B cell (primary cell): Measurements from ENCODE around the gene ADGRL2. TPM values are rescaled to one million over a fixed set of nuclear protein-coding genes. Genes with fewer than 3 reads are reported as not detected.

ENCODE experiments used
- ATAC-seq: fragments of 200-7000 bp; cut with Tn5 transposase; one replicate; pipeline ENCODE4 v1.10.0; 2021; ENCODE audit warnings: low read depth, mild to moderate bottlenecking, moderate number of reproducible peaks, moderate library complexity
- CTCF ChIA-PET: fragments of 350-600 bp; sonication (Branson Sonifier 250); formaldehyde crosslinking; loops from one replicate; lab custom pipeline; 2021; ENCODE audit warnings: antibody characterized with exemption, inconsistent platforms; lab: Charles Lee
- POLR2A ChIA-PET: fragments of 350-600 bp; sonication (Branson Sonifier 250); formaldehyde crosslinking; loops from one replicate; lab custom pipeline; 2021; ENCODE audit warnings: antibody characterized with exemption; lab: Charles Lee
- DNase-seq: peaks from one replicate; pipeline ENCODE4 v3.0.0; 2013
- H2AFZ ChIP-seq: 2 replicates; pipeline ENCODE4 v1.6.1; 2012; ENCODE audit warnings: mild to moderate bottlenecking, low read depth, low read length; ENCODE audit not compliant: insufficient read depth, poor library complexity, severe bottlenecking
- H3K27ac ChIP-seq, 2 donors: 1 replicate in 1 of 2; 2 replicates in 1 of 2; pipeline ENCODE4 v1.5.1; 2012 to 2013; ENCODE audit warnings: low read length in 2 of 2, mild to moderate bottlenecking in 2 of 2, moderate library complexity in 1 of 2
- H3K27me3 ChIP-seq, 4 experiments: fragments of 200-600 bp in 1 of 4; sonication (generic) in 1 of 4; replicated peaks in 1 of 4; 1 replicate in 2 of 4; 2 replicates in 2 of 4; pipeline versions ENCODE4 v1.6.1 to v1.7.0; 2013 to 2016; ENCODE audit warnings: low read length in 3 of 4, mild to moderate bottlenecking in 2 of 4, mixed read lengths in 1 of 4, moderate library complexity in 1 of 4; ENCODE audit not compliant: insufficient read depth in 4 of 4, control insufficient read depth in 3 of 4; ENCODE audit errors: control extremely low read depth in 1 of 4
- H3K36me3 ChIP-seq, 2 experiments: replicated peaks in 1 of 2; 1 replicate in 1 of 2; 2 replicates in 1 of 2; pipeline versions ENCODE4 v1.6.1 to v1.7.1; 2013; ENCODE audit warnings: low read length in 1 of 2; ENCODE audit not compliant: insufficient read depth in 2 of 2, control insufficient read depth in 1 of 2; ENCODE audit errors: control extremely low read depth in 1 of 2, extremely low read depth in 1 of 2
- H3K4me1 ChIP-seq, 2 donors: fragments of 200-600 bp in 1 of 2; sonication (generic) in 1 of 2; 1 replicate in 1 of 2; 2 replicates in 1 of 2; pipeline versions ENCODE4 v1.5.1 to v1.6.1; 2013 to 2017; ENCODE audit warnings: low read length in 2 of 2; ENCODE audit not compliant: control insufficient read depth in 2 of 2, insufficient read depth in 2 of 2
- H3K4me2 ChIP-seq: replicated peaks from 2 replicates; pipeline ENCODE3; 2012; ENCODE audit warnings: mild to moderate bottlenecking, low read depth, low read length; ENCODE audit not compliant: poor library complexity, severe bottlenecking
- H3K4me3 ChIP-seq, 5 experiments: fragments of 200-600 bp in 1 of 5; sonication (generic) in 1 of 5; 1 replicate in 3 of 5; 2 replicates in 2 of 5; pipeline versions ENCODE4 v1.5.1 to v1.7.0; 2011 to 2016; ENCODE audit warnings: low read length in 4 of 5, mild to moderate bottlenecking in 4 of 5, low read depth in 2 of 5, control low read depth in 1 of 5, moderate library complexity in 1 of 5; ENCODE audit not compliant: insufficient read depth in 1 of 5; ENCODE audit errors: control extremely low read depth in 1 of 5, extremely low read depth in 1 of 5
- H3K79me2 ChIP-seq: fragments of 200-600 bp; sonication (generic); one replicate; pipeline ENCODE4 v1.6.0; 2016; ENCODE audit warnings: low read length; ENCODE audit not compliant: control insufficient read depth, insufficient read depth
- H3K9ac ChIP-seq: fragments of 200-600 bp; sonication (generic); 2 replicates; pipeline ENCODE4 v1.6.1; 2017; ENCODE audit warnings: mild to moderate bottlenecking, low read length, moderate library complexity
- H3K9me3 ChIP-seq, 3 donors: one replicate each; pipeline versions ENCODE4 v1.6.1 to v1.7.1; 2013; ENCODE audit warnings: low read length in 2 of 3; ENCODE audit not compliant: control insufficient read depth in 2 of 3, insufficient read depth in 1 of 3; ENCODE audit errors: control extremely low read depth in 1 of 3
- H4K20me1 ChIP-seq: 2 replicates; pipeline ENCODE4 v1.6.0; 2012; ENCODE audit warnings: mild to moderate bottlenecking, low read length; ENCODE audit not compliant: insufficient read depth, control insufficient read depth, poor library complexity, severe bottlenecking
- H3K27ac Mint-ChIP-seq: one replicate; pipeline ENCODE4 v1.8.0; 2021; ENCODE audit warnings: mixed read lengths
- H3K27me3 Mint-ChIP-seq: one replicate; pipeline ENCODE4 v1.8.0; 2021; ENCODE audit warnings: mixed read lengths
- H3K4me1 Mint-ChIP-seq: one replicate; pipeline ENCODE4 v1.8.0; 2021; ENCODE audit warnings: mixed read lengths
- H3K4me3 Mint-ChIP-seq: one replicate; pipeline ENCODE4 v1.8.0; 2021; ENCODE audit warnings: mixed read lengths
- H3K9me3 Mint-ChIP-seq: one replicate; pipeline ENCODE4 v1.8.0; 2022; ENCODE audit warnings: mixed read lengths; ENCODE audit not compliant: insufficient read depth
- CTCF ChIP-seq: fragments of 200-600 bp; IDR thresholded peaks from one replicate; pipeline ENCODE4 v1.8.0; 2022; ENCODE audit warnings: antibody characterized with exemption, mild to moderate bottlenecking
- EZH2 ChIP-seq: IDR thresholded peaks from 2 replicates; pipeline ENCODE4 v1.6.1; 2012; ENCODE audit warnings: borderline replicate concordance, low read depth, mild to moderate bottlenecking, moderate library complexity, low read length; ENCODE audit not compliant: insufficient read depth, poor library complexity, severe bottlenecking
- WGBS: methylation state at CpG from one replicate; pipeline ENCODE4 v1.1.5; 2013; ENCODE audit warnings: missing lambda C conversion rate; ENCODE audit not compliant: insufficient coverage; 5-methylcytosine and 5-hydroxymethylcytosine counted together
- intact Hi-C: fragments of 100-400 bp; cut with micrococcal nuclease; formaldehyde crosslinking; loops from one replicate; pipeline ENCODE4 v1.10.0; 2022
- polyA plus RNA-seq: library from polyadenylated mRNA; depleted of rRNA; stranded (reverse); fragments of >200 nt; gene quantifications from 2 replicates; pipeline ENCODE4 v1.2.3, GENCODE V29; 2012
- total RNA-seq, 2 donors: library from RNA; stranded (reverse); fragments of 120-200 nt in 1 of 2; gene quantifications; 1 replicate in 1 of 2; 2 replicates in 1 of 2; pipeline versions ENCODE4 v1.2.3 to v1.2.4, GENCODE V29; 2013 to 2022

Gene ADGRL2
- total and polyA plus RNA-seq, 2 donors (not counting 1 experiment from before 2014, with no cell fraction given) = not detected

DNA sequence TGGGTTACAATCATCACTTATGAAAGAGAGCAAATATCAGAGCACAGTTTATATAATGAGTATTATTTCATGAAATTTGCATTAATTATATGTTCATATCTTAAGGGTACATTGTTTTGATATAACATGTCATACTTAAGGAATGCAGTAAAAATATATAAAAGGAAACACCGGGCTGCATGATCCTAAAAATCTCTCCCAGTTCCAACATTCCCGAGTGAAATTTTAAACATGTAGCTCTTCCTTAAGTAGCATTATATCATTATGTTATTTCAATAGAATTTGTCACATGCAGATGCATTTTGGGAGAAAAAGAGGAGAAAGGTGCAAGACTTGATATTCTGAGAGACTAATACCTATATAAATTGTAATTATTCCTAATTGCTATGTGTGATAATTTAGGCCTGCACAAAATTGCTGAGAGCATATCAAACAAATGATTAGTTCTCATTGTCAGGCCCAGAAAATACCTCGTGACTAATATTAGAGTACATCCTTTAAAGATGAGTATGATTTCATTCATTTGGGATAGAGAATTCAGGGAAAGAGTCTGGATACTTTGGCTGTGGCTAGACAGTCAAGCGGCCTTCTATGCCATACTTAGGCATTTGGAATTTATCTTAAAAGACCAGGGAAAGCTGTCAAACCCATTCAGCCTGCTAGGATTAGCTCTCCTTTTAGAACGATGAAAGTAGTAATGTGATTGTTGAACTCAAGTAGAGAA, 86.8 kb downstream of the ADGRL2 start:
- H3K9me3 Mint-ChIP-seq = peaks cover 3% of the 10 kb centered on the region
- no peak for DNase-seq
- TF ChIP-seq EZH2 (no peak), CTCF (no peak)
- Histone ChIP-seq H3K27ac (no peak overlapping the region), H4K20me1 (no peaks in the 10 kb centered on the region), H3K9ac (no peak overlapping the region), H3K79me2 (no peaks in the 10 kb centered on the region), H3K4me1 (no peaks in the 10 kb centered on the region), H3K4me2 (no peak overlapping the region), H3K4me3 (no peak overlapping the region), H2AFZ (no peak overlapping the region), H3K36me3 (no peaks in the 10 kb centered on the region), H3K9me3 (no peaks in the 10 kb centered on the region), H3K27me3 (no peaks in the 10 kb centered on the region)
- POLR2A ChIA-PET = no interaction called here
- no peaks in the 10 kb centered on the region for H3K27me3 Mint-ChIP-seq
- no peak for ATAC-seq
- no CpG with 5 or more reads among the region's 5 CpGs for WGBS
- CTCF ChIA-PET = no interaction called here
- intact Hi-C loops = no loop called here
- H3K27ac Mint-ChIP-seq = no peak overlapping the region
- H3K4me3 Mint-ChIP-seq = no peak overlapping the region
- H3K4me1 Mint-ChIP-seq = no peaks in the 10 kb centered on the region

DNA sequence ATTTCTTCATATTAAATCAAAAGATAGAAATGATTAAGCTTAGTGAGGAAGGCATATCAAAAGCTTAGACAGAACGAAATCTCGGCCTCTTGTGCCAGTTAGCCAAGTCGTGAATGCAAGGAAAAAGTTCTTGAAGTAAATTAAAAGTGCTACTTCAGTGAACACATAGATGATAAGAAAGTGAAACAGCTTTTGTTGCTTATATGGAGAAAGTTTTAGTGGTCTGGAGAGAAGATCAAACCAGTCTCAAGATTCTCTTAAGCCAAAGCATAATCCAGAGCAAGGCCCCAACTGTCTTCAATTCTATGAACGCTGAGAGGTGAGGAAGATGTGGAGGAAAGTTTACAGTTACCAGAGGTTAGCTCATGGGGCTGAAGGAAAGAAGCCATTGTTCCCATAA, 88.4 kb downstream of the ADGRL2 start:
- Histone ChIP-seq H2AFZ (no peak overlapping the region), H3K4me2 (no peak overlapping the region), H3K36me3 (no peaks in the 10 kb centered on the region), H3K27ac (no peak overlapping the region), H3K9me3 (no peaks in the 10 kb centered on the region), H3K9ac (no peak overlapping the region), H3K79me2 (no peaks in the 10 kb centered on the region), H3K4me3 (no peak overlapping the region), H4K20me1 (no peaks in the 10 kb centered on the region), H3K4me1 (no peaks in the 10 kb centered on the region), H3K27me3 (no peaks in the 10 kb centered on the region)
- no peaks in the 10 kb centered on the region for H3K4me1 Mint-ChIP-seq
- intact Hi-C loops = no loop called here
- H3K9me3 Mint-ChIP-seq = peaks cover 3% of the 10 kb centered on the region
- no peaks in the 10 kb centered on the region for H3K27me3 Mint-ChIP-seq
- no CpG with 5 or more reads among the region's 4 CpGs for WGBS
- POLR2A ChIA-PET = no interaction called here
- CTCF ChIA-PET = no interaction called here
- TF ChIP-seq CTCF (no peak), EZH2 (no peak)
- DNase-seq (no peak), ATAC-seq (no peak)
- H3K4me3 Mint-ChIP-seq = no peak overlapping the region
- no peak overlapping the region for H3K27ac Mint-ChIP-seq
